Stomach (tissue), 9 donors: ENCODE data around the gene EFHD1. TPM values are rescaled to one million over a fixed set of nuclear protein-coding genes. Genes with fewer than 3 reads are reported as not detected.
"Not testable (repeated sequence)": the region's sequence is repeated elsewhere in the genome, so short reads cannot be mapped to it uniquely, and the experiment has no call there.

Experiments used
- DNase-seq, 2 donors: peaks; one replicate each; pipeline versions ENCODE4 v3.0.0 to v3.0.0-alpha.2; 2013 to 2019
- H3K27ac ChIP-seq, 5 donors: fragments of 200-600 bp in 4 of 5; sonication (generic) in 4 of 5; one replicate each; pipeline ENCODE4 v1.5.1; 2013 to 2019; ENCODE audit warnings: mild to moderate bottlenecking in 1 of 5, moderate library complexity in 1 of 5
- H3K27me3 ChIP-seq, 3 donors: fragments of 200-600 bp; sonication (generic); one replicate each; pipeline ENCODE4 v1.5.1; 2017 to 2019; ENCODE audit warnings: mixed run types in 1 of 3
- H3K36me3 ChIP-seq, 4 donors: fragments of 200-600 bp; sonication (generic); 1 replicate in 3 of 4; 2 replicates in 1 of 4; pipeline ENCODE4 v1.5.1; 2016 to 2019
- H3K4me1 ChIP-seq, 4 donors: fragments of 200-600 bp; sonication (generic); one replicate each; pipeline ENCODE4 v1.5.1; 2016 to 2019
- H3K4me3 ChIP-seq, 4 donors: fragments of 200-600 bp; sonication (generic) in 3 of 4; one replicate each; pipeline ENCODE4 v1.5.1; 2016 to 2019; ENCODE audit warnings: mild to moderate bottlenecking in 1 of 4
- H3K9me3 ChIP-seq, 4 donors: fragments of 200-600 bp; sonication (generic); one replicate each; pipeline ENCODE4 v1.5.1; 2016 to 2019
- CTCF ChIP-seq, 7 experiments: fragments of 450-650 bp in 4 of 7; fragments of 200-600 bp in 3 of 7; sonication (generic) in 3 of 7; IDR thresholded peaks; one replicate each; pipeline ENCODE4 v1.5.1; 2016 to 2019; ENCODE audit warnings: antibody characterized with exemption in 7 of 7, control low read depth in 2 of 7, mild to moderate bottlenecking in 1 of 7
- EP300 ChIP-seq: sonication (generic); formaldehyde crosslinking; IDR thresholded peaks from one replicate; pipeline ENCODE4 v1.6.1; 2017; ENCODE audit warnings: antibody characterized with exemption
- POLR2A ChIP-seq, 4 donors: fragments of 450-650 bp; IDR thresholded peaks; one replicate each; pipeline ENCODE4 v1.6.1; 2016; ENCODE audit warnings: antibody characterized with exemption in 4 of 4, control low read depth in 2 of 4, mild to moderate bottlenecking in 1 of 4, moderate library complexity in 1 of 4
- POLR2AphosphoS5 ChIP-seq, 3 donors: sonication (generic); formaldehyde crosslinking; IDR thresholded peaks; one replicate each; pipeline ENCODE4 v1.6.1; 2016; ENCODE audit warnings: antibody characterized with exemption in 3 of 3
- WGBS, 5 donors: extraction: QIAGEN DNeasy Blood & Tissue Kit in 3 of 5; methylation state at CpG; one replicate each; pipeline versions ENCODE4 v1.1.5 to v1.1.7; 2013 to 2018; 5-methylcytosine and 5-hydroxymethylcytosine counted together
- intact Hi-C: fragments of 100-400 bp; cut with DNase I; formaldehyde crosslinking; loops from one replicate; pipeline ENCODE4 v1.15.1; 2023; ENCODE audit warnings: low total_unique reads
- polyA plus RNA-seq, 3 donors: library from polyadenylated mRNA; stranded (reverse); fragments of 200-250 nt; gene quantifications; one replicate each; pipeline ENCODE4 v1.2.3, GENCODE V29; 2013
- total RNA-seq, 5 donors: library from RNA; depleted of rRNA; stranded (reverse); fragments of >200 nt; gene quantifications; one replicate each; pipeline versions ENCODE4 v1.1.0 to v1.2.3, GENCODE V29; 2014 to 2016
- donor health status: healthy with polysubstance abuse.
- donor health status: Bipolar disorder and iron deficiency.
- donor health status: healthy.

EFHD1 gene
- total and polyA plus RNA-seq, 8 donors: 2.8 to 49.1 (median 7.4) TPM; not detected in 1

- 40 to 64% (median 54%) methylated on average over 1 of the region's 1 CpG for WGBS, 5 donors
- no peak for TF ChIP-seq CTCF (IDR thresholded peaks at IDR 0.05)
- no peak for TF ChIP-seq POLR2AphosphoS5 (IDR thresholded peaks at IDR 0.05)
- no peak for TF ChIP-seq POLR2A (IDR thresholded peaks at IDR 0.05)
- no peak for TF ChIP-seq EP300
Observed at GRCh38 chr2:232683368-232683767, 50.0 kb downstream of the EFHD1 start.

GRCh38 chr2:232685391-232685790, 52.0 kb downstream of the EFHD1 start:
- H3K36me3 ChIP-seq: peaks cover 0 to 10% (median 3%) of the 10 kb centered on the region in 4 donors
- H3K27ac ChIP-seq, H3K4me1 ChIP-seq, DNase-seq, H3K4me3 ChIP-seq, H3K27me3 ChIP-seq, intact Hi-C loops, H3K9me3 ChIP-seq: not testable (repeated sequence)
- WGBS, 5 donors: 89 to 96% (median 95%) methylated on average over 6 of the region's 6 CpGs

More at GRCh38 chr2:232683368-232683767, 50.0 kb downstream of the EFHD1 start:
- no peak overlapping the region for H3K27ac ChIP-seq
- no peak for DNase-seq
- intact Hi-C loops: no loop called here
- H3K4me3 ChIP-seq: no peak overlapping the region
- H3K9me3 ChIP-seq: no peaks in the 10 kb centered on the region
- H3K36me3 ChIP-seq: peaks cover 0 to 10% (median 3%) of the 10 kb centered on the region in 4 donors
- peaks cover 0 to 3% (median 0%) of the 10 kb centered on the region in 4 donors for H3K4me1 ChIP-seq
- H3K27me3 ChIP-seq: no peaks in the 10 kb centered on the region

- Histone ChIP-seq H3K36me3 (no peaks in the 10 kb centered on the region), H3K9me3 (no peaks in the 10 kb centered on the region), H3K27ac (no peak overlapping the region), H3K4me3 (no peak overlapping the region), H3K4me1 (peaks cover 0 to 5% (median 0%) of the 10 kb centered on the region in 4 donors), H3K27me3 (no peaks in the 10 kb centered on the region)
- DNase-seq: no peak
- intact Hi-C loops: no loop called here
- no peak for TF ChIP-seq POLR2A (IDR thresholded peaks at IDR 0.05)
- no peak for TF ChIP-seq EP300
- TF ChIP-seq POLR2AphosphoS5 (IDR thresholded peaks at IDR 0.05): no peak
- no peak for TF ChIP-seq CTCF (IDR thresholded peaks at IDR 0.05)
- WGBS, 5 donors: 78 to 83% (median 81%) methylated on average over 11 of the region's 11 CpGs
Observed at GRCh38 chr2:232687382-232688160, 54.2 kb downstream of the EFHD1 start.

- Histone ChIP-seq H3K36me3 (no peaks in the 10 kb centered on the region), H3K27ac (no peak overlapping the region), H3K27me3 (no peaks in the 10 kb centered on the region), H3K9me3 (no peaks in the 10 kb centered on the region), H3K4me1 (peaks cover 0 to 5% (median 0%) of the 10 kb centered on the region in 4 donors), H3K4me3 (no peak overlapping the region)
- TF ChIP-seq EP300: no peak
- TF ChIP-seq CTCF (IDR thresholded peaks at IDR 0.05): no peak
- no peak for TF ChIP-seq POLR2A (IDR thresholded peaks at IDR 0.05)
- TF ChIP-seq POLR2AphosphoS5 (IDR thresholded peaks at IDR 0.05): no peak
- no peak for DNase-seq
- intact Hi-C loops: no loop called here
- WGBS, 5 donors: 90 to 95% (median 91%) methylated on average over 7 of the region's 7 CpGs
Observed at GRCh38 chr2:232688201-232688600, 54.8 kb downstream of the EFHD1 start.
